GM12878 (cell line): ENCODE measurements around the gene RBM15. TPM values are rescaled to one million over a fixed set of nuclear protein-coding genes. Genes with fewer than 3 reads are reported as not detected.

Source experiments
- ATAC-seq: fragments of 200-7000 bp; cut with Tn5 transposase; 3 replicates; pipeline ENCODE4 v1.9.1; 2020; ENCODE audit warnings: mild to moderate bottlenecking, moderate library complexity
- BruUV-seq: library from RNA; stranded (reverse); fragments of 400-500 nt; replicated peaks from 2 replicates; lab custom pipeline; 2021; lab: Mats Ljungman, UMichigan
- CTCF ChIA-PET: fragments of 300-600 bp; sonication (Branson Sonifier 250); formaldehyde crosslinking; extraction: SDS; loops from one replicate; lab custom pipeline; 2021; ENCODE audit warnings: inconsistent platforms; lab: Yijun Ruan, JAX
- POLR2A ChIA-PET: fragments of 350-600 bp; formaldehyde crosslinking; extraction: SDS; loops from one replicate; lab custom pipeline; 2021; ENCODE audit warnings: inconsistent platforms; lab: Charles Lee
- RAD21 ChIA-PET: fragments of 300-600 bp; sonication (Branson Sonifier 250); formaldehyde crosslinking; loops from one replicate; lab custom pipeline; 2023; ENCODE audit warnings: antibody characterized with exemption; ENCODE audit not compliant: unreplicated experiment; lab: Charles Lee
- SMC1A ChIA-PET: fragments of 300-600 bp; sonication (Branson Sonifier 250); formaldehyde crosslinking; loops from one replicate; lab custom pipeline; 2023; ENCODE audit not compliant: unreplicated experiment, uncharacterized antibody; lab: Charles Lee
- DNase-seq: peaks from one replicate; pipeline ENCODE4 v3.0.0-alpha.2; 2011; ENCODE audit warnings: low read depth, low spot score
- FAIRE-seq: peaks from 3 replicates; lab custom pipeline; 2011; peaks lifted over from hg19 to GRCh38; lab: Jason Lieb, UNC
- H2AFZ ChIP-seq: 2 replicates; pipeline ENCODE4 v1.6.0; 2011; ENCODE audit warnings: low read depth, low read length, control low read depth; ENCODE audit not compliant: control insufficient read depth
- H3K27ac ChIP-seq: 2 replicates; pipeline ENCODE4 v1.5.1; 2011; ENCODE audit warnings: control low read depth; ENCODE audit not compliant: control insufficient read depth, insufficient read depth
- H3K27me3 ChIP-seq, 2 experiments: replicated peaks in 1 of 2; 2 replicates each; pipeline versions ENCODE4 v1.6.0 to v1.6.1; 2011; ENCODE audit warnings: low read length in 1 of 2; ENCODE audit not compliant: control insufficient read depth in 2 of 2, insufficient read depth in 2 of 2
- H3K36me3 ChIP-seq, 2 experiments: 2 replicates each; pipeline ENCODE4 v1.5.1; 2011; ENCODE audit warnings: low read length in 1 of 2; ENCODE audit not compliant: control insufficient read depth in 2 of 2, insufficient read depth in 2 of 2
- H3K4me1 ChIP-seq: 2 replicates; pipeline ENCODE4 v1.6.1; 2011; ENCODE audit warnings: mild to moderate bottlenecking, low read length, moderate library complexity, mixed read lengths; ENCODE audit not compliant: control insufficient read depth, insufficient read depth
- H3K4me2 ChIP-seq: 2 replicates; pipeline ENCODE4 v1.6.0; 2011; ENCODE audit warnings: control low read depth; ENCODE audit not compliant: control insufficient read depth, insufficient read depth
- H3K4me3 ChIP-seq: fragments of 200-600 bp; sonication (generic); 2 replicates; pipeline ENCODE4 v1.5.1; 2016
- H3K79me2 ChIP-seq: 2 replicates; pipeline ENCODE4 v1.6.0; 2011; ENCODE audit warnings: low read length; ENCODE audit not compliant: control insufficient read depth, insufficient read depth
- H3K9ac ChIP-seq: 2 replicates; pipeline ENCODE4 v1.8.0; 2011; ENCODE audit warnings: low read length, control low read depth, mixed read lengths; ENCODE audit not compliant: control insufficient read depth, insufficient read depth
- H3K9me3 ChIP-seq: replicated peaks from 3 replicates; pipeline ENCODE4 v1.5.1; 2011; ENCODE audit warnings: mild to moderate bottlenecking, low read length; ENCODE audit not compliant: control insufficient read depth, insufficient read depth
- H4K20me1 ChIP-seq: 2 replicates; pipeline ENCODE4 v1.6.0; 2011; ENCODE audit not compliant: control insufficient read depth, insufficient read depth
- ATF2 ChIP-seq: IDR thresholded peaks from 2 replicates; pipeline ENCODE4 v1.6.1; 2012; ENCODE audit warnings: low read length, inconsistent platforms
- ATF3 ChIP-seq: IDR thresholded peaks from 2 replicates; pipeline ENCODE4 v1.6.1; 2011; ENCODE audit warnings: low read depth, mild to moderate bottlenecking, low read length, moderate library complexity, borderline replicate concordance; ENCODE audit errors: extremely low read depth
- ATF7 ChIP-seq: fragments of 450-650 bp; IDR thresholded peaks from 2 replicates; pipeline ENCODE4 v1.6.1; 2016; ENCODE audit warnings: low read depth, mild to moderate bottlenecking
- BACH1 ChIP-seq: fragments of 450-650 bp; IDR thresholded peaks from 2 replicates; pipeline ENCODE4 v1.6.1; 2017; ENCODE audit warnings: mild to moderate bottlenecking, borderline replicate concordance
- CBX3 ChIP-seq: fragments of 200-600 bp; sonication (generic); IDR thresholded peaks from 2 replicates; pipeline ENCODE4 v1.6.1; 2016; ENCODE audit warnings: low read depth, borderline replicate concordance
- GABPA ChIP-seq: IDR thresholded peaks from 2 replicates; pipeline ENCODE4 v1.6.1; 2014; ENCODE audit warnings: antibody characterized with exemption, low read depth, mild to moderate bottlenecking, inconsistent platforms
- IRF3 ChIP-seq: fragments of 450-650 bp; IDR thresholded peaks from 2 replicates; pipeline ENCODE4 v1.6.1; 2014; ENCODE audit warnings: mild to moderate bottlenecking
- KAT2A ChIP-seq: conservative IDR thresholded peaks from 2 replicates; pipeline ENCODE4 v1.6.1; 2011; ENCODE audit warnings: low read depth, low read length; ENCODE audit not compliant: control insufficient read depth
- MXI1 ChIP-seq: fragments of 150-350 bp; IDR thresholded peaks from 2 replicates; pipeline ENCODE4 v1.6.1; 2011; ENCODE audit warnings: low read depth, mild to moderate bottlenecking, inconsistent platforms, low read length, improper control_type of control experiment
- MYC ChIP-seq: IDR thresholded peaks from 2 replicates; pipeline ENCODE4 v1.6.1; 2011; ENCODE audit warnings: mild to moderate bottlenecking, low read length, moderate library complexity, inconsistent platforms; ENCODE audit not compliant: insufficient read depth, insufficient replicate concordance, insufficient read length, severe bottlenecking
- NKRF ChIP-seq: fragments of 450-650 bp; conservative IDR thresholded peaks from 2 replicates; pipeline ENCODE4 v1.6.1; 2017; ENCODE audit warnings: mild to moderate bottlenecking, moderate library complexity
- NR2C1 ChIP-seq: fragments of 450-650 bp; IDR thresholded peaks from 2 replicates; pipeline ENCODE4 v1.6.1; 2017; ENCODE audit warnings: antibody characterized with exemption, mild to moderate bottlenecking, moderate library complexity
- PML ChIP-seq: IDR thresholded peaks from 2 replicates; pipeline ENCODE4 v1.6.1; 2012; ENCODE audit warnings: low read length, inconsistent platforms
- RUNX3 ChIP-seq: IDR thresholded peaks from 2 replicates; pipeline ENCODE4 v1.6.1; 2012; ENCODE audit warnings: low read length, inconsistent platforms
- SIN3A ChIP-seq: IDR thresholded peaks from 2 replicates; pipeline ENCODE4 v1.6.1; 2012; ENCODE audit warnings: low read depth, low read length, improper control_type of control experiment
- TARDBP ChIP-seq: IDR thresholded peaks from 2 replicates; pipeline ENCODE4 v1.6.1; 2016; ENCODE audit warnings: borderline replicate concordance
- YBX1 ChIP-seq: fragments of 450-650 bp; IDR thresholded peaks from 2 replicates; pipeline ENCODE4 v1.6.1; 2016; ENCODE audit warnings: antibody characterized with exemption
- ZNF274 ChIP-seq: IDR thresholded peaks from one replicate; pipeline ENCODE4 v1.8.0; 2011; ENCODE audit not compliant: insufficient read length, insufficient read depth
- WGBS: methylation state at CpG from one replicate; pipeline ENCODE4 v1.1.6; 2016; ENCODE audit warnings: low lambda C conversion rate; ENCODE audit not compliant: insufficient replicate concordance, insufficient coverage; ENCODE audit errors: missing lambda C conversion rate; 5-methylcytosine and 5-hydroxymethylcytosine counted together
- in situ Hi-C: fragments of 300-500 bp; cut with MboI; formaldehyde crosslinking; loops from 9 replicates; pipeline ENCODE4 v1.14.3; 2018; ENCODE audit warnings: mixed read lengths
- intact Hi-C: fragments of 100-400 bp; cut with micrococcal nuclease; formaldehyde crosslinking; loops from one replicate; pipeline ENCODE4 v1.14.2; 2022; ENCODE audit not compliant: unreplicated experiment
- polyA plus RNA-seq, 11 experiments: library from polyadenylated mRNA; depleted of rRNA in 4 of 11; unstranded in 6 of 11; stranded (reverse) in 5 of 11; fragments of >200 nt; fragmentation: Nextera tagmentation in 4 of 11; fragmentation: Illumina TruSeq in 1 of 11; extraction: Ambion mirVana in 4 of 11; extraction: Trizol in 1 of 11; gene quantifications; 1 replicate in 1 of 11; 2 replicates in 10 of 11; pipeline versions ENCODE4 v1.2.1 to v1.2.3, GENCODE V29; 2011 to 2016; ENCODE audit warnings: inconsistent platforms in 2 of 11, missing spikeins in 2 of 11, low read depth in 1 of 11
- total RNA-seq, 4 experiments: library from RNA; depleted of rRNA in 3 of 4; stranded (reverse); fragments of >200 nt in 3 of 4; fragmentation: Illumina TruSeq in 1 of 4; extraction: Trizol in 1 of 4; gene quantifications; 2 replicates each; pipeline versions ENCODE4 v1.2.1 to v1.2.3, GENCODE V29; 2013 to 2021

Gene RBM15
- total and polyA plus RNA-seq, 10 of the 15 experiments (the other 5 are each of a cell fraction or from before 2014, with no cell fraction given), result 3.1 to 63.2 (median 26.7) TPM

GRCh38 chr1:110346690-110347089, 7.5 kb downstream of the RBM15 start:
- no peak overlapping the region for H2AFZ ChIP-seq
- RAD21 ChIA-PET, result interaction anchor here (4.2 to 6.2 kb wide), 2 partner anchors 8 to 38 kb away, joined by 35 to 42 read pairs; partner anchors contain the start of gene RBM15
- BruUV-seq, result no TSS peak
- ATAC-seq (peak; percentile 32), FAIRE-seq (peak; percentile 44), DNase-seq (no peak)
- peaks cover 8 to 19% of the 10 kb centered on the region in 2 experiments for H3K36me3 ChIP-seq
- peaks cover 100% of the 10 kb centered on the region for H3K79me2 ChIP-seq
- intact Hi-C loops (no loop called here), in situ Hi-C loops (no loop called here)
- peak overlapping the region; percentile 53 for H3K4me2 ChIP-seq
- H4K20me1 ChIP-seq, result peaks cover 3% of the 10 kb centered on the region; the same call in 1 of the 2 replicates
- CTCF ChIA-PET, result interaction anchor here (0.9 to 3.8 kb wide), 6 partner anchors 8 to 143 kb away, joined by 3 to 31 read pairs (median 3); partner anchors contain the start of gene RBM15
- WGBS, result 7% methylated on average over 9 of the region's 9 CpGs
- SMC1A ChIA-PET, result interaction anchor here (0.7 to 5.8 kb wide), 8 partner anchors 7 to 114 kb away, joined by 3 to 51 read pairs (median 6); partner anchors contain the start of genes LAMTOR5 and RBM15
- no peaks in the 10 kb centered on the region for H3K27me3 ChIP-seq
- POLR2A ChIA-PET, result interaction anchor here (1.1 to 4.3 kb wide), 4 partner anchors 9 to 62 kb away, joined by 3 to 21 read pairs (median 6); no protein-coding TSS in a partner anchor
- peaks cover 10% of the 10 kb centered on the region for H3K4me1 ChIP-seq
- peak overlapping the region; percentile 23; the same call in 1 of the 2 replicates for H3K27ac ChIP-seq
- H3K9me3 ChIP-seq, result no peaks in the 10 kb centered on the region
- peak overlapping the region; percentile 47 for H3K4me3 ChIP-seq
- no peak overlapping the region; the same call in 1 of the 2 replicates for H3K9ac ChIP-seq
- TF ChIP-seq CBX3, result no peak
- peak; percentile 15; the same call in 1 of the 2 replicates for TF ChIP-seq ATF2
- peak; percentile 7; the same call in 1 of the 2 replicates for TF ChIP-seq NR2C1
- TF ChIP-seq BACH1, result no peak
- no peak for TF ChIP-seq PML
- TF ChIP-seq MYC, result no peak
- no peak for TF ChIP-seq KAT2A
- no peak for TF ChIP-seq SIN3A
- no peak for TF ChIP-seq NKRF
- TF ChIP-seq TARDBP, result no peak
- no peak for TF ChIP-seq ATF3
- TF ChIP-seq IRF3, result no peak
- no peak for TF ChIP-seq ATF7
- TF ChIP-seq GABPA, result no peak
- TF ChIP-seq MXI1, result no peak
- TF ChIP-seq YBX1, result no peak
- peak; percentile 43 for TF ChIP-seq RUNX3
- TF ChIP-seq ZNF274, result no peak
